ENCODE data around the gene PSME3. TPM values are rescaled to one million over a fixed set of nuclear protein-coding genes. Genes with fewer than 3 reads are reported as not detected.

Gene PSME3
- total RNA-seq, 1 donor from 2014 or later = 128 TPM

GRCh38 chr17:42827472-42827871, 5.7 kb upstream of the PSME3 start:
- H3K36me3 Mint-ChIP-seq (ENCODE audit: low read depth, unreplicated experiment) = peaks cover 2% of the 10 kb centered on the region
- H3K27ac Mint-ChIP-seq (ENCODE audit: unreplicated experiment) = no peak overlapping the region
- TF ChIP-seq, protein P1, sequence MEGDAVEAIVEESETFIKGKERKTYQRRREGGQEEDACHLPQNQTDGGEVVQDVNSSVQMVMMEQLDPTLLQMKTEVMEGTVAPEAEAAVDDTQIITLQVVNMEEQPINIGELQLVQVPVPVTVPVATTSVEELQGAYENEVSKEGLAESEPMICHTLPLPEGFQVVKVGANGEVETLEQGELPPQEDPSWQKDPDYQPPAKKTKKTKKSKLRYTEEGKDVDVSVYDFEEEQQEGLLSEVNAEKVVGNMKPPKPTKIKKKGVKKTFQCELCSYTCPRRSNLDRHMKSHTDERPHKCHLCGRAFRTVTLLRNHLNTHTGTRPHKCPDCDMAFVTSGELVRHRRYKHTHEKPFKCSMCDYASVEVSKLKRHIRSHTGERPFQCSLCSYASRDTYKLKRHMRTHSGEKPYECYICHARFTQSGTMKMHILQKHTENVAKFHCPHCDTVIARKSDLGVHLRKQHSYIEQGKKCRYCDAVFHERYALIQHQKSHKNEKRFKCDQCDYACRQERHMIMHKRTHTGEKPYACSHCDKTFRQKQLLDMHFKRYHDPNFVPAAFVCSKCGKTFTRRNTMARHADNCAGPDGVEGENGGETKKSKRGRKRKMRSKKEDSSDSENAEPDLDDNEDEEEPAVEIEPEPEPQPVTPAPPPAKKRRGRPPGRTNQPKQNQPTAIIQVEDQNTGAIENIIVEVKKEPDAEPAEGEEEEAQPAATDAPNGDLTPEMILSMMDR (IDR thresholded peaks at IDR 0.05; ENCODE audit: unreplicated experiment) = no peak
- no peak overlapping the region for H3K4me3 Mint-ChIP-seq (ENCODE audit: unreplicated experiment)
- no peak for DNase-seq (ENCODE audit: low spot score)
- H3K27me3 Mint-ChIP-seq (ENCODE audit: unreplicated experiment) = peaks cover 3% of the 10 kb centered on the region
- H3K4me1 Mint-ChIP-seq (ENCODE audit: unreplicated experiment) = peaks cover 21% of the 10 kb centered on the region
- no peaks in the 10 kb centered on the region for H3K9me3 Mint-ChIP-seq (ENCODE audit: unreplicated experiment)

GRCh38 chr17:42830971-42831370, 2.2 kb upstream of the PSME3 start:
- Mint-ChIP-seq H3K27me3 (ENCODE audit: unreplicated experiment) (peaks cover 3% of the 10 kb centered on the region), H3K27ac (ENCODE audit: unreplicated experiment) (no peak overlapping the region), H3K4me1 (ENCODE audit: unreplicated experiment) (peaks cover 24% of the 10 kb centered on the region), H3K36me3 (ENCODE audit: low read depth, unreplicated experiment) (peaks cover 4% of the 10 kb centered on the region), H3K9me3 (ENCODE audit: unreplicated experiment) (no peaks in the 10 kb centered on the region), H3K4me3 (ENCODE audit: unreplicated experiment) (no peak overlapping the region)
- no peak for DNase-seq (ENCODE audit: low spot score)
- TF ChIP-seq, protein P1 (IDR thresholded peaks at IDR 0.05; ENCODE audit: unreplicated experiment) = no peak

DNA sequence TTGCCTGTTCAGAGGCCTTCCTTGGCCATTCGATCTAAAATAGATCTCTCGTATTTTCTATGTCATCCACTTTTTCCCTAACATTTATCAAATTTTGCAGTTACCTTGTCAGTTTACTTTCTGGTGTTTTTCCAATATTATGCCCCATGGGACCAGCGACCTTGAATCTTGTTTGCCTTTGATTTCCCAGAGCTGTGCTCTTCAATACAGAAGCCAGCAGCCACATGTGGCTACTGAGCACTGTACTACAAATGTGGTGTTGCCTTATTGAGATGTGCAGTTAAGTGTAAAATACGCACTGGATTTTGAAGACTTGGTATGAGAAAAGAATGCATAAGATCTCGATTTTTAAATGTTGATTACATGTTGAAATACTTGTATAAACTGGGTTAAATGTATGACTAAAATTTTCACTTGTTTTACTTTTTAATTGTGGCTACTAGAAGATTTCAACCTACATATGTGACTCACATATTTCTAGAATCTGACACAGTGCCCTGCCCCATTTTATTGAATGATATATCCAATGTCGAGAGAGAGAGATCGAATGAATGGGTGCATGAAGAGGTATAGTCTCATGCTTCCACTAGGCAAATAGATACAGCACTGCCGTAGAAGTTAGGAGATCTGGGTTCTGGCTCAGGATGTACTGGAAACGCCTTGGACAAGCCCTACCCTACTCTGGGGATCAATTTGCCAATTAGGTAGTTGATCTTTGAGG, 824 bp upstream of the PSME3 start:
- Mint-ChIP-seq H3K4me1 (ENCODE audit: unreplicated experiment) (peaks cover 24% of the 10 kb centered on the region), H3K4me3 (ENCODE audit: unreplicated experiment) (peak overlapping the region; percentile 93), H3K27me3 (ENCODE audit: unreplicated experiment) (peaks cover 3% of the 10 kb centered on the region), H3K27ac (ENCODE audit: unreplicated experiment) (peak overlapping the region; percentile 91), H3K9me3 (ENCODE audit: unreplicated experiment) (no peaks in the 10 kb centered on the region), H3K36me3 (ENCODE audit: low read depth, unreplicated experiment) (peaks cover 8% of the 10 kb centered on the region)
- TF ChIP-seq, protein P1 (IDR thresholded peaks at IDR 0.05; ENCODE audit: unreplicated experiment) = no peak
- DNase-seq (ENCODE audit: low spot score) = no peak

DNA sequence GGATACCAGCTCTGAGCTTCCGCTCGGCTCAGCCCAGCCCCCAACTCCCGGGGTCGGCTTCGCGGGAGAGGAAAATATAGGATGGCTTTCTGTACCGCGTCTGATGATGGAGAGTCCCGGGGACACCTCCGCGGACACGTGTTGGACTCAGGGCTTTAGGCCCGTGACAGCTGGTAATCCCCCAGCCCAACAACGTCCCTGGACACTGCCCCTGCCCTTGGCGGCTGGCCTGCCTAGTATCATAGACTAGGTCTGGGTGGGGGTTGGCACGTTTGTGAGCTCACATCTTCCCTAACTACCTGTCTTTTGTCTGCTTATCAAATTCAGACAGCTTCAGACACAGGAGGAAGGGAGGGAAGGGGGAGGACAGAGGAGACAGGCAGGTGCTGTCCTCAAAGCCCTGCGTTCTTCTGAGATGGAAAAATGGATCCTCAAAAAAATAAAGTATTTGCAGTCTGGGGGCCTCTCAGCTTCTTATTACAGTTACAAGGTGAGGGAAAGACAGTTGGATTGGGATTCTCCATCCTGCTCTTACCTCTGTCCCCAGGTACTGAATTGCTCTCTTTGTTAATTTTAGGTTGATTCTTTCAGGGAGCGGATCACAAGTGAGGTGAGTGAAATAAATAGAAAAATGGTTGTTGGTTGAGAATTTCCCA, 698 bp downstream of the PSME3 start:
- Mint-ChIP-seq H3K27me3 (ENCODE audit: unreplicated experiment) (peaks cover 3% of the 10 kb centered on the region), H3K4me1 (ENCODE audit: unreplicated experiment) (peaks cover 24% of the 10 kb centered on the region), H3K36me3 (ENCODE audit: low read depth, unreplicated experiment) (peaks cover 18% of the 10 kb centered on the region), H3K9me3 (ENCODE audit: unreplicated experiment) (no peaks in the 10 kb centered on the region), H3K27ac (ENCODE audit: unreplicated experiment) (peak overlapping the region; percentile 62), H3K4me3 (ENCODE audit: unreplicated experiment) (peak overlapping the region; percentile 93)
- no peak for DNase-seq (ENCODE audit: low spot score)
- TF ChIP-seq, protein P1 (IDR thresholded peaks at IDR 0.05; ENCODE audit: unreplicated experiment) = no peak

GRCh38 chr17:42835732-42836131, 2.5 kb downstream of the PSME3 start:
- H3K36me3 Mint-ChIP-seq (ENCODE audit: low read depth, unreplicated experiment) = peaks cover 25% of the 10 kb centered on the region
- TF ChIP-seq, protein P1 (IDR thresholded peaks at IDR 0.05; ENCODE audit: unreplicated experiment) = no peak
- DNase-seq (ENCODE audit: low spot score) = no peak
- H3K9me3 Mint-ChIP-seq (ENCODE audit: unreplicated experiment) = no peaks in the 10 kb centered on the region
- no peak overlapping the region for H3K27ac Mint-ChIP-seq (ENCODE audit: unreplicated experiment)
- H3K4me1 Mint-ChIP-seq (ENCODE audit: unreplicated experiment) = peaks cover 18% of the 10 kb centered on the region
- H3K4me3 Mint-ChIP-seq (ENCODE audit: unreplicated experiment) = no peak overlapping the region
- H3K27me3 Mint-ChIP-seq (ENCODE audit: unreplicated experiment) = peaks cover 3% of the 10 kb centered on the region
